GM12878 (cell line): ENCODE data around the gene EYA4. TPM values are rescaled to one million over a fixed set of nuclear protein-coding genes. Genes with fewer than 3 reads are reported as not detected.

Source experiments
- ATAC-seq: fragments of 200-7000 bp; cut with Tn5 transposase; 3 replicates; pipeline ENCODE4 v1.9.1; 2020; ENCODE audit warnings: mild to moderate bottlenecking, moderate library complexity
- BruUV-seq: library from RNA; stranded (reverse); fragments of 400-500 nt; replicated peaks from 2 replicates; lab custom pipeline; 2021; lab: Mats Ljungman, UMichigan
- CTCF ChIA-PET: fragments of 300-600 bp; sonication (Branson Sonifier 250); formaldehyde crosslinking; extraction: SDS; loops from one replicate; lab custom pipeline; 2021; ENCODE audit warnings: inconsistent platforms; lab: Yijun Ruan, JAX
- POLR2A ChIA-PET: fragments of 350-600 bp; formaldehyde crosslinking; extraction: SDS; loops from one replicate; lab custom pipeline; 2021; ENCODE audit warnings: inconsistent platforms; lab: Charles Lee
- RAD21 ChIA-PET: fragments of 300-600 bp; sonication (Branson Sonifier 250); formaldehyde crosslinking; loops from one replicate; lab custom pipeline; 2023; ENCODE audit warnings: antibody characterized with exemption; ENCODE audit not compliant: unreplicated experiment; lab: Charles Lee
- SMC1A ChIA-PET: fragments of 300-600 bp; sonication (Branson Sonifier 250); formaldehyde crosslinking; loops from one replicate; lab custom pipeline; 2023; ENCODE audit not compliant: unreplicated experiment, uncharacterized antibody; lab: Charles Lee
- DNase-seq: peaks from one replicate; pipeline ENCODE4 v3.0.0-alpha.2; 2011; ENCODE audit warnings: low read depth, low spot score
- FAIRE-seq: peaks from 3 replicates; lab custom pipeline; 2011; peaks lifted over from hg19 to GRCh38; lab: Jason Lieb, UNC
- H2AFZ ChIP-seq: 2 replicates; pipeline ENCODE4 v1.6.0; 2011; ENCODE audit warnings: low read depth, low read length, control low read depth; ENCODE audit not compliant: control insufficient read depth
- H3K27ac ChIP-seq: 2 replicates; pipeline ENCODE4 v1.5.1; 2011; ENCODE audit warnings: control low read depth; ENCODE audit not compliant: control insufficient read depth, insufficient read depth
- H3K27me3 ChIP-seq, 2 experiments: replicated peaks in 1 of 2; 2 replicates each; pipeline versions ENCODE4 v1.6.0 to v1.6.1; 2011; ENCODE audit warnings: low read length in 1 of 2; ENCODE audit not compliant: control insufficient read depth in 2 of 2, insufficient read depth in 2 of 2
- H3K36me3 ChIP-seq, 2 experiments: 2 replicates each; pipeline ENCODE4 v1.5.1; 2011; ENCODE audit warnings: low read length in 1 of 2; ENCODE audit not compliant: control insufficient read depth in 2 of 2, insufficient read depth in 2 of 2
- H3K4me1 ChIP-seq: 2 replicates; pipeline ENCODE4 v1.6.1; 2011; ENCODE audit warnings: mild to moderate bottlenecking, low read length, moderate library complexity, mixed read lengths; ENCODE audit not compliant: control insufficient read depth, insufficient read depth
- H3K4me2 ChIP-seq: 2 replicates; pipeline ENCODE4 v1.6.0; 2011; ENCODE audit warnings: control low read depth; ENCODE audit not compliant: control insufficient read depth, insufficient read depth
- H3K4me3 ChIP-seq: fragments of 200-600 bp; sonication (generic); 2 replicates; pipeline ENCODE4 v1.5.1; 2016
- H3K79me2 ChIP-seq: 2 replicates; pipeline ENCODE4 v1.6.0; 2011; ENCODE audit warnings: low read length; ENCODE audit not compliant: control insufficient read depth, insufficient read depth
- H3K9ac ChIP-seq: 2 replicates; pipeline ENCODE4 v1.8.0; 2011; ENCODE audit warnings: low read length, control low read depth, mixed read lengths; ENCODE audit not compliant: control insufficient read depth, insufficient read depth
- H3K9me3 ChIP-seq: replicated peaks from 3 replicates; pipeline ENCODE4 v1.5.1; 2011; ENCODE audit warnings: mild to moderate bottlenecking, low read length; ENCODE audit not compliant: control insufficient read depth, insufficient read depth
- H4K20me1 ChIP-seq: 2 replicates; pipeline ENCODE4 v1.6.0; 2011; ENCODE audit not compliant: control insufficient read depth, insufficient read depth
- ATF3 ChIP-seq: IDR thresholded peaks from 2 replicates; pipeline ENCODE4 v1.6.1; 2011; ENCODE audit warnings: low read depth, mild to moderate bottlenecking, low read length, moderate library complexity, borderline replicate concordance; ENCODE audit errors: extremely low read depth
- BRCA1 ChIP-seq: IDR thresholded peaks from 2 replicates; pipeline ENCODE4 v1.6.1; 2011; ENCODE audit warnings: low read depth, low read length, improper control_type of control experiment
- CBX3 ChIP-seq: fragments of 200-600 bp; sonication (generic); IDR thresholded peaks from 2 replicates; pipeline ENCODE4 v1.6.1; 2016; ENCODE audit warnings: low read depth, borderline replicate concordance
- CBX5 ChIP-seq: sonication (generic); IDR thresholded peaks from 2 replicates; pipeline ENCODE4 v1.6.1; 2016; ENCODE audit warnings: low read depth, moderate library complexity, mild to moderate bottlenecking, inconsistent platforms
- CEBPB ChIP-seq, 2 experiments: fragments of 150-350 bp in 1 of 2; IDR thresholded peaks; 2 replicates each; pipeline ENCODE4 v1.6.1; 2012 to 2014; ENCODE audit warnings: low read depth in 2 of 2, low read length in 2 of 2, borderline replicate concordance in 1 of 2, inconsistent platforms in 1 of 2
- CEBPZ ChIP-seq: fragments of 150-350 bp; IDR thresholded peaks from 2 replicates; pipeline ENCODE4 v1.6.1; 2016; ENCODE audit warnings: low read depth, low read length
- ELK1 ChIP-seq: IDR thresholded peaks from 2 replicates; pipeline ENCODE4 v1.6.1; 2012; ENCODE audit warnings: low read depth, low read length, improper control_type of control experiment
- EZH2 ChIP-seq: IDR thresholded peaks from 2 replicates; pipeline ENCODE4 v1.6.1; 2012; ENCODE audit warnings: low read depth, mild to moderate bottlenecking, control low read depth, inconsistent platforms, low read length, borderline replicate concordance; ENCODE audit not compliant: control insufficient read depth
- HCFC1 ChIP-seq: fragments of 150-350 bp; IDR thresholded peaks from 2 replicates; pipeline ENCODE4 v1.6.1; 2014; ENCODE audit warnings: low read length
- JUNB ChIP-seq: IDR thresholded peaks from 2 replicates; pipeline ENCODE4 v1.6.1; 2016; ENCODE audit warnings: antibody characterized with exemption, mild to moderate bottlenecking
- KDM1A ChIP-seq: fragments of 200-600 bp; sonication (generic); IDR thresholded peaks from 2 replicates; pipeline ENCODE4 v1.6.1; 2016; ENCODE audit warnings: borderline replicate concordance
- NFXL1 ChIP-seq: fragments of 450-650 bp; IDR thresholded peaks from 2 replicates; pipeline ENCODE4 v1.6.1; 2017; ENCODE audit warnings: antibody characterized with exemption, mild to moderate bottlenecking, borderline replicate concordance
- NR2F1 ChIP-seq: fragments of 450-650 bp; conservative IDR thresholded peaks from 2 replicates; pipeline ENCODE4 v1.6.1; 2017; ENCODE audit warnings: mild to moderate bottlenecking
- POLR2AphosphoS5 ChIP-seq: IDR thresholded peaks from 2 replicates; pipeline ENCODE4 v1.6.1; 2011; ENCODE audit warnings: mild to moderate bottlenecking, low read length, inconsistent platforms
- SREBF2 ChIP-seq: IDR thresholded peaks from 2 replicates; pipeline ENCODE4 v1.6.1; 2012; ENCODE audit warnings: mild to moderate bottlenecking, low read length
- TARDBP ChIP-seq: IDR thresholded peaks from 2 replicates; pipeline ENCODE4 v1.6.1; 2016; ENCODE audit warnings: borderline replicate concordance
- ZBED1 ChIP-seq: IDR thresholded peaks from 2 replicates; pipeline ENCODE4 v1.6.1; 2016; ENCODE audit warnings: borderline replicate concordance
- ZNF687 ChIP-seq: fragments of 450-650 bp; IDR thresholded peaks from 2 replicates; pipeline ENCODE4 v1.6.1; 2017; ENCODE audit warnings: mild to moderate bottlenecking, moderate library complexity
- WGBS: methylation state at CpG from one replicate; pipeline ENCODE4 v1.1.6; 2016; ENCODE audit warnings: low lambda C conversion rate; ENCODE audit not compliant: insufficient replicate concordance, insufficient coverage; ENCODE audit errors: missing lambda C conversion rate; 5-methylcytosine and 5-hydroxymethylcytosine counted together
- in situ Hi-C: fragments of 300-500 bp; cut with MboI; formaldehyde crosslinking; loops from 9 replicates; pipeline ENCODE4 v1.14.3; 2018; ENCODE audit warnings: mixed read lengths
- intact Hi-C: fragments of 100-400 bp; cut with micrococcal nuclease; formaldehyde crosslinking; loops from one replicate; pipeline ENCODE4 v1.14.2; 2022; ENCODE audit not compliant: unreplicated experiment
- polyA plus RNA-seq, 11 experiments: library from polyadenylated mRNA; depleted of rRNA in 4 of 11; unstranded in 6 of 11; stranded (reverse) in 5 of 11; fragments of >200 nt; fragmentation: Nextera tagmentation in 4 of 11; fragmentation: Illumina TruSeq in 1 of 11; extraction: Ambion mirVana in 4 of 11; extraction: Trizol in 1 of 11; gene quantifications; 1 replicate in 1 of 11; 2 replicates in 10 of 11; pipeline versions ENCODE4 v1.2.1 to v1.2.3, GENCODE V29; 2011 to 2016; ENCODE audit warnings: inconsistent platforms in 2 of 11, missing spikeins in 2 of 11, low read depth in 1 of 11
- total RNA-seq, 4 experiments: library from RNA; depleted of rRNA in 3 of 4; stranded (reverse); fragments of >200 nt in 3 of 4; fragmentation: Illumina TruSeq in 1 of 4; extraction: Trizol in 1 of 4; gene quantifications; 2 replicates each; pipeline versions ENCODE4 v1.2.1 to v1.2.3, GENCODE V29; 2013 to 2021

Gene EYA4
- total and polyA plus RNA-seq, 10 of the 15 experiments (the other 5 are each of a cell fraction or from before 2014, with no cell fraction given) = 0.02 TPM; not detected in 9

GRCh38 chr6:133532908-133533307 lies 291.8 kb downstream of the EYA4 start:
- Histone ChIP-seq H3K27me3 (no peaks in the 10 kb centered on the region), H3K27ac (no peak overlapping the region), H3K36me3 (no peaks in the 10 kb centered on the region), H3K79me2 (no peaks in the 10 kb centered on the region), H3K4me3 (no peak overlapping the region)
- CTCF ChIA-PET = interaction anchor here (0.9 to 1.1 kb wide), 2 partner anchors 19 to 29 kb away, joined by 3 to 4 read pairs; no protein-coding TSS in a partner anchor
- FAIRE-seq (no peak), DNase-seq (no peak)
- RAD21 ChIA-PET = interaction anchor here (1.8 kb wide), 1 partner anchor 19 kb away, joined by 3 read pairs; no protein-coding TSS in a partner anchor
- no TSS peak for BruUV-seq
- TF ChIP-seq JUNB (no peak), NR2F1 (no peak), TARDBP (no peak), BRCA1 (no peak), NFXL1 (no peak), HCFC1 (no peak), CBX3 (no peak), KDM1A (no peak), EZH2 (no peak), CBX5 (no peak), ATF3 (no peak), SREBF2 (no peak), ZNF687 (no peak), CEBPZ (no peak), ELK1 (no peak), ZBED1 (no peak), POLR2AphosphoS5 (no peak), CEBPB (IDR thresholded peaks at IDR 0.05; ENCODE audit: borderline replicate concordance in 1 of 2, low read depth in 2 of 2, low read length in 2 of 2) (no peak)
- TF ChIP-seq, all 136 proteins: peak for 0
- intact Hi-C loops (no loop called here), in situ Hi-C loops (no loop called here)
- H3K4me1 ChIP-seq = no peaks in the 10 kb centered on the region
- ChIA-PET SMC1A (no interaction called here), POLR2A (no interaction called here)
- H2AFZ ChIP-seq = no peak overlapping the region
- H3K9ac ChIP-seq = no peak overlapping the region
- whole genome bisulfite sequencing = 35% methylated on average over 7 of the region's 7 CpGs
- no peaks in the 10 kb centered on the region for H4K20me1 ChIP-seq
- H3K4me2 ChIP-seq = no peak overlapping the region
- ATAC-seq = no peak
- H3K9me3 ChIP-seq = no peaks in the 10 kb centered on the region
